HEK293T (cell line): ENCODE measurements around the gene MYH6.

Source experiments
- FOXK2 ChIP-seq: fragments of 450-650 bp; IDR thresholded peaks from 2 replicates; pipeline ENCODE4 v1.6.1; 2016; ENCODE audit warnings: mild to moderate bottlenecking
- HDGF ChIP-seq: fragments of 450-650 bp; IDR thresholded peaks from 2 replicates; pipeline ENCODE4 v1.6.1; 2017; ENCODE audit warnings: antibody characterized with exemption, borderline replicate concordance
- L3MBTL2 ChIP-seq: fragments of 450-650 bp; conservative IDR thresholded peaks from 2 replicates; pipeline ENCODE4 v1.6.1; 2016; ENCODE audit warnings: mild to moderate bottlenecking
- NFRKB ChIP-seq: fragments of 450-650 bp; IDR thresholded peaks from 2 replicates; pipeline ENCODE4 v1.6.1; 2016; ENCODE audit warnings: mild to moderate bottlenecking, moderate library complexity
- SP1 ChIP-seq: fragments of 450-650 bp; IDR thresholded peaks from 2 replicates; pipeline ENCODE4 v1.6.1; 2017
- ZNF384 ChIP-seq: fragments of 450-650 bp; IDR thresholded peaks from 2 replicates; pipeline ENCODE4 v1.6.1; 2016

DNA sequence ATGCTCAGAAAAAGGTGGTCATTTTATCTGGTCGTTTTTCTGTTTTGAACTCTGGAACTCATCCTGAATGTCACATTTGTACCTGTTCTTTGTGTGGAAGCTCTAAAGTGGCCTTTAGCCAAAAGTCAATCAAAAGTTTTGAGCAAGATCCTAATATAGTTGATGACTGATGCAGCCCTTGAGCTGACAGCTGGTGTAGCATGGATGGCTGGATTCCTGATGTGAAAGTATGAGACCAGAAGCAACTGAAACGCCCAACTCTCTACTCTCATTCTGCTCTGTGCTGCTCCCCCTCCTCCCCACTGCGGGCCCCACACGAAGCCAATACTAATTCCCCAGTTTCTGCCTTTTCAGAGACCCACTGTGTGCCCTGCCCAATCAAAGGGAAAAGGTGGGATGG is 37.7 kb upstream of the MYH6 start:
- no peak for TF ChIP-seq HDGF
- no peak for TF ChIP-seq L3MBTL2
- TF ChIP-seq FOXK2: no peak
- TF ChIP-seq SP1: no peak
- no peak for TF ChIP-seq ZNF384
- TF ChIP-seq NFRKB: no peak
